Activated naive CD4-positive, alpha-beta T cell treated with anti-CD3 and anti-CD28 coated beads, Interleukin-2, amount 50 U/mL, for 16 hours (primary cell): ENCODE results near the gene C2CD4C.
A peak's percentile ranks its signal among the peaks of the same experiment; 100 is the strongest.
"Not testable (repeated sequence)": the region's sequence is repeated elsewhere in the genome, so short reads cannot be mapped to it uniquely, and the experiment has no call there.

Experiments
- DNase-seq: peaks from one replicate; pipeline ENCODE4 v3.0.0-alpha.2; 2020

Gene C2CD4C

DNA sequence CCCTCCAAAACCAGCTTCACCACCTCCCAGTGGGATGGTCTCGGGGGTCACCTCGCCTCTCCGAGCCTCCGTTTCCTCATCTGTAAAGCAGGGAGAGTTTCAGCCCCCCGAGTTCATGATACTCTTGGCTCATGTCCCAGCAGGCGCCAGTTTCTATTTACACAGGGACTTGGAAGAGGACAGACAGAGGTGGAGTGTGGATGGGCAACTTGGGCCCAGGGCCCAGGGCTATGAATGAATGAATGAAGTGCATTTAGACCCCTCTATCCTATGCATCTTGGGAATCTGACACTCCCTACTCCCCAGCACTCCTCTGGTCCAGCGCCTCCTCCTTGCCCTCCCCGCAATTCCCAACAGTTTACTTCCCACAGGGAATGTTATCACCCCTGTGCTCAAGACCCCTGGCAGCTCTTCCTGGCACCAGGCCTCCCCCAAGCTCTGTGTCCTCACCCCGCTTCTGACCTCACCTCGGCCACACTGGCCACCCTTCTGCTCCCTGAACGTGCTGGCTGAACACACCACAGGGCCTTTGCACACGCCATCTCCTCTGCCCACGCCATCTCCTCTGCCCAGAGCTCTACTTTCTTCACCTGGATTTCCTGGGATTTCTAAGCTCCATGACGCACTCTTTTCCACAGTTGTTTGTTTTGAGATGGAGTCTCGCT, 4.9 kb upstream of the C2CD4C start:
- DNase-seq, result no peak

DNA sequence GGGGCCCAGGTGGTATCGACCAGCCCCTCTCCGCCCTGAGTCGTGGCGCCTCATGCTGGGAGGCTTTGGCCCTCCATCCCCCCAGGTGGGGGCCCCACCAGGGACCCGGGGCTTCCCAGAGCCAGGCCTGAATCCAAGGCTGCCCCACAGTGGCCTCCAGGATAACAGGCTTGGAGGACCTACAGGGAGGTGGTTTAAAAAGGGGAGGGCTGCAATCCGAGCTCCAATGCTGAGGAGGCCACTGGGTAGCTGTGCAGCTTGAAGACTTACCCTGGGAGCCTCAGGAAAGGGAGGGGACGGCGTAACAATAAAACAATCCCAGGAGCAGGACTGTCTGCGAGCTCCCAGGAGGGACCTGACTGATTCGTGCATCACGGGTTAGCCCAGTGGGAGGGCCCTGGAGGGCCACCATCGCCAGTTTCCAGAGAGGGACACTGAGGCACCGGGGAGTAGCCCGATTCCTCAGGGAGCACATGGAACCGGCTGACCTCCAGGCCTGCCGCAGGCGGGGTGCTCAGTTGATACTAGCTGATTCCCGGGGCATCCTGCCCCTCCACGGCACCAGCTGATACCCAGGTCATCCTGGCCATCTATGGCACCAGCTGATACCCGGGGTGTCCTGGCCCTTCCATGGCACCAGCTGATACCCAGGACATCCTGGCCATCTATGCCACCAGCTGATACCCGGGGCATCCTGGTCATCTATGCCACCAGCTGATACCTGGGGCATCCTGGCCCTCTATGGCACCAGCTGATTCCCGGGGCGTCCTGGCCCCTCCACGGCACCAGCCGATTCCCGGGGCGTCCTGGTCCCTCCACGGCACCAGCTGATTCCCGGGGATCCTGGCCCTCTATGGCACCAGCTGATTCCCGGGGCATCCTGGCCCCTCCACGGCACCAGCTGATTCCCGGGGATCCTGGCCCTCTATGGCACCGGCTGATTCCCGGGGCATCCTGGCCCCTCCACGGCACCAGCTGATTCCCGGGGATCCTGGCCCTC, 3.7 kb upstream of the C2CD4C start:
- peak; percentile 7 for DNase-seq

DNA sequence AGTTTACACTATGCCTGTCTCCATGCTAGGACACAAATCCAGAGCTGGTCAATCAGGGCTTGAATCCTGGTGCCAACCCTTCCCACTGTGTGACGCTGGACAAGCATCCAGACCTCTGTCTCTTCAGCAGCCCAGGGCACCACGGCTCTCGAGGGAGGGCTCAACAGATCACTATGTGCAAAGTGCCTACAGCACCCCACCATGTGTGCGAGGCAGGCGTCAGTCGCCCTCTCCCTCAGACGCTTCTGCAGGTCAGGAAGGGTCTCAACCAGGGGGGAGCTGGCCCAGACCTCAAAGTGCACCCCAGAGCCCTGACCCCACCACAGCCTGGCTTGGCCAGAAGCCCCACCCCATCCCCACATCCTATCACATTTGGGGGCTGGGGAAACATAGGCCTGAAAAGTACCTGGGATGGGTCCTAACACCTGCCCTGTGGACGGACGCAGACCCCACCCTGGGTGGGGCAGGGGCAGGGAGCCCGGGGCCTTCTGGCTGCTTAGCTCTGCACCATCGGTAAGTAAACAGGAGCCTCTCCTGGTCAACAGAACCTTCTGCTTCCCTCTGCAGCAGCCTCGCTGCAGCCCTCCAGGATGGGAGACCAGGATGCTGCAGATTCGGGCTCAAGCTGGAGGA, 2.9 kb upstream of the C2CD4C start:
- DNase-seq, result peak; percentile 5

DNA sequence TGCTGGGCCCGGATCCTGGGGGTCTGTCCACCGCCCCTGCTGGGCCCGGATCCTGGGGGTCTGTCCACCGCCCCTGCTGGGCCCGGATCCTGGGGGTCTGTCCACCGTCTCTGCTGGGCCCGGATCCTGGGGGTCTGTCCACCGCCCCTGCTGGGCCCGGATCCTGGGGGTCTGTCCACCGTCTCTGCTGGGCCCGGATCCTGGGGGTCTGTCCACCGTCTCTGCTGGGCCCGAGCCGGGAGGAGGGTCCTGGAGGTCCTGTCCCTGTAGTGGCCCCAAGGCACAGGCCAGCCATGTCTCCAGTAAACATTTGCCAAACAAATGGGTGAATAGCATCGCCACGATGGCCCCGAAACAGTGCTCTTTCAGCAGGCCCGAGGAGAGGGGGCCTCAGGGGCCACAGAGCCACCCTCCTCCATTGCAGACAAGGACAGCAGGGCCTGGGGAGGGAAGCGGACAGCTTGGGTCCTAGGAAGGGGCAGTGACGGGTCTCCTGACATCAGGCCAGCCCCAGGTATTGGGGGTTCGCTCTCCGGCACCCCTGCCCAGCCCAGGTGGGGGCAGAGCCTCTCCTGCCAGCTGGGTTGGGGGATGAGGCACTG, 2.3 kb upstream of the C2CD4C start:
- not testable (repeated sequence) for DNase-seq

DNA sequence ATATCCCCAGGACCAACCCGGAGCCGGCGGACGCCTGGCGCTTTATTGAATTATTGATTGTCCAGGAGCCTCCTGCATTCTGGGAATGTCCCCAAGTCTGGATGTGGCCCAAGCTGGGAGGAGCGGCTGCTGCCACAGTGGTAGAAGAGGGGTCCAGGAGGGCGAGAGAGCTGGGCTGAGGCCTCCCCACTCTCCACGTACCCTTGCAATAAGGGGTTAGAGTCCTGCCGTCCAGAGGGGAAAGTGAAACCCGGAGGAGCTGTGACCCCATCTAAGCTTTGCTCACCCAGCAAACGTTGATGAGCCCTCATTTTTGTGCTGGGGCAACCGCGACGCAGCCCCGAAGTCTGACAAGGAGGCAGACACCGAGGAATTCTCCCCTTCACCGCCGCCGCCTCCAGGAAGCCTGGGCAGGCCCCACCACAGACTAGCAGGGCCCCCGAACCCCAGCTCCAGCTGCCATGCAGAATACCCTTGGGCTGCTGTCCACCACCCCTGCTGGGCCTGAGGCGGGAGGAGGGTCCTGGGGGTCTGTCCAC, 1.4 kb upstream of the C2CD4C start:
- DNase-seq, result peak; percentile 10

DNA sequence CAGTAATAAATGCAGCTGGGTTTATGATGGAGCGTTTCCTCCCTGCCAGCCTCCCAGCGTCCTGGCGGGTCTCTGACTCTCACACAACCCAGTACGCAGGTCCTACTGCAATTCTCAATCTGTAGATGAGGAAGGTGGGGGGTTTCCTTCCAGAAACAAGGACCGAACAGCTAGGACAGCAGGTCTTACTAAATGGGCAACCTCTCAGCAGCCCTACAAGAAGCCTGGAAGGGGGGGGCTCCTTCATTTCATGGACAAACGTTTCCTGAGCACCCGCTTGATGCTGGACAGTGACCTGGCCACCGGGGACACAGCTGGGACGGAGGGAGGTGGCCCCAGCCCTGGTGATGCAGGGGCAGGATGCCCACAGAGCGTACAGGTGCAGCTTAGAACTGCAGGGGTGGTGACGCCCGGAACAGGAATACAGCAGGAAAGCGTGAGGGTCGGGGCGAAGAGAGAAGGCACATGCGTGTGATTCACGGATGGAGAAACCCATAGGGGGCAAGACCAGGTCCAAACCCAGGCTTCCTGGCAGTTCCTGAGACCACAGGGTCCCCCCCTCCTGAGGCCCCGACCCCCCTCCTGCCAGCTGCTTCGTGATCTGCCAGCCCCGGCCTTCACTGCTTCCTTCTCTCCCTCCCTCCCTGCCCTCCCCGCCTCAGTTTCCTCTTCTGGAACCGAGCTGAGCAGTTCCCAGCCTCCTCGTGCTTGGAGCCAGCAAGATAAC, 732 bp upstream of the C2CD4C start:
- DNase-seq, result peak; percentile 21

DNA sequence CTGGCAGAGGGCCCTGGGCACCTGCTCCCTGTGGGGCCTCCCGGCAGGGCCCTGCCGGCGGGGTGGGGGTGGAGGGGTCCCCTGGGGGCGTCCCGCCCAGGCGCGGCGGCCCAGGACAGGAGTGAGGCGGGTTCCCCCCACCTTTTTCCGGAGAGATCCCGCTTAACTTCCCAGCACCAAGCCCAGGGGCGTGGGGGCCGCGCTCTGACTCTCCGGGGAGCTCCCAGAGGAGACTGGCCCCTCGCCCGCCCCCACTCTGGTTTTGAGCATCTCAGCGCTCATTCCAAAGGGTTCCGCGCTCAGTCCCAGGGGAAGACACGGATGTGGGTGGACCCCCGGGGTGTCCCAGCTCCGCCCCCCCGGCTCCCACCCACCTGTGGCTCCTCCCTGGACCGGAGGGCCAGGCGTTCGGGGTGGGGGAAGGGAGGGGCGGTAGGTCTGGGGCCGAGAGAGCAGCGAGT, 476 bp downstream of the C2CD4C start:
- DNase-seq, result peak; percentile 14

DNA sequence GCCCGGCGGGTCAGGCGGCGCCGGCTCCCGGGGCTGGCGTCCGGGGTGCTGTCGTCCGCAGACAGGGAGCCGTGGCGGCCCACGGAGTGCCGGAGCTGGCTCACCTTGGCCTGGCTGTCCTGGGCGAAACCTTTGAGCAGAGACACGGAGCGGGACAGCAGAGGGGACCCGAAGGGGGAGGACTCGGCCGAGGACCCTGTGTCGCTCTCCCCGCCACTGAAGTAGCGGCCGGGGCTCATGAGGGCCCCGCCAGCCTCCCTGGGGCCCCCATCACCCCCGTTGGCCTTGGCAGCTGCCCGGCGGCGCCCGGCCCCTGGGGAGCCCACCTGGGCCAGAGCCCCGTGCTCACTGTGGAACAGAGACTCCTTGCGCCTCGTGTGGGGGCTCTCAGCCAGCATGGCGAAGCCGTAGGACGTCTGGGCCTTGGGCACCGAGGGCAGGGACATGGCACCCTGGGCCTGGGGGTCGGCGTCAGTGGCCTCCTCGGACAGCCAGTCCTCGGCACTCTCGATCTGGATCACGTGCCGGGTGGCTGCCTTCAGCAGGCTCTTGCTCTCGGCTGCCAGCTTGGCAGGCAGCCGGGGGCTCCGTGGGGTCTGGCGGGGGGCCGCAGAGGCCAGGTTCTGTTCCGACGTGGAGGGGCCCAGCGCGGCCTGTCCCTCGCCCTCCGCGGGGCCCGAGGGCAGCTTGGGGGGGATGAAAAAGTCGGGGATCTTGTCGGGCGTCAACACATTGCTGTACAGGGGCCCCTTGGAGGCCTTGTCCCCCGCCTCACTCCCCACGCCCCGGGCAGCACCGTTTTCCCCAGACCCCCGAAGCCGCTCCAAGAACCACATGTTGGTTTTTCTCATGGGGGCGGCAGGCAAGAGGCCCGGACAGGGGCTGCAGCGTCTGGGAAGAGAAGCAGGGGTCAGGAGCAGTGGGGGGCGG, 1.2 kb downstream of the C2CD4C start:
- peak; percentile 8 for DNase-seq

DNA sequence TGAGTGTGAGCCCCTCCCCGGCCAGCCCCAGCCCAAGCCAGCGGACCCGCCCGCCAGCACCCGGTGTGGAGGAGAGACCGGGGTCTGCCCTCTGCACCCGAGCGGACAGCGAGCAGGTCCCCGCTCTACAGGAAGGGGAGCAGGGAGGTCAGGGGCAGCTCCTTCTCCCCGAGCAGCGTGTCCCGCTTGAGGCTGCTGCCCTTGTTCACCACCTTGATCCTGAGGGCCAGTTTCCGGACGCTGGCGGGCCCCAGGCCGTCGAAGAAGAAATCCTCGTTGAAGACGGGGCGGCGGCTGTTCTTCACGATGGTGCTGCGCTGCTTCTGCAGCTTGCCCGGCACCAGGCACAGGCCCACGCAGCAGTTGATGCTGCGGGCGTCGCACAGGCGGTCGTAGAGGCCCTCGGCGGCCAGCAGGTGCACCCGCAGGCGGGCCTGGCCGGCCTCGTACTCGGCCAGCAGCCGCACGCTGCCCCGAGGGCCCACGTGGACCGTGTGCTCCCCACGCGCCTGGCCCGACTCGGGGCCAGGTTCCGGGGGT, 1.9 kb downstream of the C2CD4C start:
- peak; percentile 9 for DNase-seq

DNA sequence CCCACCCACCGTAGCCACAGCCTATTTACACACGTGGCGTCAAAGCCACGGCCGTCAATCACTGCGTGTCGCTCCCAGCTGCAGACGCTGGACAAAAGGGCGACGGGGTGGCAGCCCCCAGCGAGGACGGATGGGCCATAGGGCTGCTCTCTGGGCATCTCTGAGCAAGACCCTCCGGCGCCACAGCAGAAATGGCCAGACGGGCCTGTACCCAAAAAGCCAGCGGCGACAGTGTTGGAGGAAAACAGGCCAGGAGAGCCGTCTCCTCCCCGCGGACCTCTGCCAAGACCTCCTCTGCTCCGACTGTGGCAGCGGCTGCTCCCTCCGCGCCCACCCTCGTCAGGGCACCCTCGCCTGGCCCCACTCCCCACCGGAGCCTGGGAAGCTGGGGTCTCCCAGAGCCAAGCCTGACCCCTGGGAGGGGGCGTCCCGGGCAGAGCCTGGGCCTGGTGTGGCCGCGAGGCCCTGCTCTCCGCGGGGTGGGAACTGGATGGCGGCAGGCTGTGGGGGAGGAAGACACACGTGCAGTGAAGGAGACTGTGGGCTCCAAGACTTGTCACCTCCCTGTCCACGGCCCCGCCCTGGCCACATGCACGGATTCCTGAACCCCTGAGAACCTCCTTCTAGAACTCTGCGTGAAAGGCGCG, 2.7 kb downstream of the C2CD4C start:
- peak; percentile 6 for DNase-seq

DNA sequence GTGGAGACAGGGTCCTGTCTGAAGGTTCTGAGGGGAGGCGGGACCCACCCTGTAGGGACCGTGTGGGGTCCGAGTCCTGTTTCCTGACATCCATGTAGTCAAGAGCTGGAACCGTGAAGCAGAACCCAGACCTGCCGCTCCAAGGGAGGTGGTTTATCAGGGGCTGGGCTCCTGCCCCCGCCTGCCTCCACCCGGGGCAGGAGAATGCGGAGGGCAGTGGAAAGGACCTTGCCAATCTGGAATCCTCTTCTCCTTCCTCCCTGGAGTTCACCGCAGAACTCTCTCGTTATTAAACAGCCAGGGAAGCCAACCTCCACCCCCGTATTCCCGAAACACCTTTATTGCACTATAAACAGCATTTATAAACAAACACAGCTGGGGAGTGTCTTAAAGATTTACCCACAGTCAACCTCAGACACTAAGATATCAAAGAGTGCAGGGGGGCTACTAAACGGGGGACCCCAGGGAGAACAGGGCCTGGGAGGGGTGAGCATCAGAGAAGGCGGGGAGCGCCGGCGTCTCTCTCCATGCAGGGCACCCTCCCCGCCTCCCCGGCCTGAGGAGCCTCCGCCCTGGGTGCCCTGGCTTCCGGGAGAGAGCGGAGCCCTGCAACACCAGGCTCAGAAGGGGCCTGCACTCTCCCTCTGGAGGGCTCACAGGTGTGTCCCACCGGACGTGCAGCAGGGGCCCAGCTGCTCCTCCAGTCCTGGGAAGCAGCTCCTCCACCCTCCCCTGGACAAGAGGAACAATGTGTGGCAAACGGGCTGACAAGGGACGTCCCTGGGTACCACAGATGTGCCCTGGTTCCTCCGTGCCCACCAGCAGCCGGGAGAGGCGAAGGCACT, 3.6 kb downstream of the C2CD4C start:
- DNase-seq, result peak; percentile 7

DNA sequence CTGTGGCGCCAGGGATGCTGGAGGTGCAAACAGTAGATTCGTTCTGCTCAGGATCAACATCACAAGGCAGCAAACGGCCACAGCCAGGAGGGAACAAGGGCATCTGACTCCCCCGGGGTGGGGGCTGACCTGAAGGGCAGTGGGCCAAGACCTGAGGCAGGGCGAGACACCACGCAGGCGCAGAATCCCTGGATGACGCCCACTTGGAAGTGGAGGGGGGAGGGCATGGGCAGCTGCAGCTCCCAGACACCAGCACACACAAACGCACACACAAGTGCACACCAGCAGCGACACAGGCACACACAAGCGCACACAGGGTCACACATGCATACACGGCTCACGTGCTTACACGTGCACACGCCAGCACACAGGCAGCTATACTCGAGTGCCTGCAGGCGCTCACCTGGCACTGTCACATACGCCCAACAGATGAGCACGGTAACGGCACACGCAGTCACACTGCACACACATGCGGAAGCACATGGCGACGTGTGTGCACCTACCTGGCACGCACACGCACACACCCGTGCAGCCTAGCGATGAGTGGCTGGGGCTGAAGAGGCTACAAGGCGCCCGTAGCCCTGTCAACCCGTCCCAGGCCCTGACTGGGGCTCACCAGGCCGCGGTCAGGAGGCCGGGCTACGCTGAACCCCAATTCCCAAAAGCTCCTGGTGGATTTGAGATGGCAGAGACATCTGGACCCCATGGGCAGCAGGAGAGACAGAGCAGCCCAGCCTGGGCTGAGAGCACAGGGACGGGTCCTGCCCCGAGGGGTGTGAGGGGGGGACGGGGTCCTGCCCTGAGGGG, 5.5 kb downstream of the C2CD4C start:
- DNase-seq, result peak; percentile 4

DNA sequence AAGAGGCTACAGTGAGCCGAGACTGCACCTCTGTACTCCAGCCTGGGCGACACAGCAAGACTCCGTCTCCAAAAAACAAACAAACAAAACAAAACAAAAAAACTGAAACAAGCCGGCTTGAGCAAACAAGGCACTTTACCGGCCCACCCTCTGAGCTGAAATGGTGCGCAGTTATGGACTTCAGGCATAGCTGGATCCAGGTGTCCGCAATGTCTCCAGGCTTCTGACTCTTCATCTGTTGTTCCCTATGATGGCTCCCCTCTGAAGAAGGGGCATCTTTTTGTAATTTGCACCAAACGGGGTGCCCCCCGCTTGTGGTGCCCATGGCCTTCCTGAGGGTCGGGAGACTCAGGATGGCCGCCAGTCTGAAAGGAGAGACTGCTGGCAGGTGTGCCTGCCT, 6.2 kb downstream of the C2CD4C start:
- DNase-seq, result no peak

DNA sequence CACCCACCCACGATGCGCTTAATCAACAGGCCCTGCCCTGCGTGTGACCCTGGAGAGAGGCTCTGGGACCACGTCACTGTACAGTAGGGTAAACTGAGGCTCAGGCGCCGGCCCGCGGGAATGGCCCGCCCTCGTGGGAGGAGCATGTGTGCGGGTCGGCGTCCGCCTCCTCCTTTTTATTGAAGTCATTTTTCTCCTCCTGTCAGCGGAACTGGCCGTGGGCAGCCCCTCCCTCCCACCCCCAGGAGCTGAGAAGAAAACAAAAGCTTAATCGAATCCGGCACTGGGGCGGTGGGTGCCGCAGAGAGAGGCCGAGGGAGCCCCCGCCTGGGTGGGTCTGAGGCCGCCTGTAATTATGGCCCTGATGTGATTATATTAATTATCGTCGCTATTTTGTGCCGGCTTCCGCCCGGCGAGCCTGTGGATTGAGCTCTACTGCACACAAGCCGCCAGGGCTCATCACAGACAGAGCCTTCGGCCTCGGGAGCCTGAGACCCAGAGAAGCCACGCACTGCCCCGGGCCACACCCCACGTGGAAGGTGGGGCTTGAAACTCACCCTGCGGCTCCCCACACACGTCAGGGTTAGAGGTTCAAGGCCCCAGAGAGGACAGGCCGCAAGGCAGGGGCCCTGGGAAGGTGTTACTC, 7.0 kb downstream of the C2CD4C start:
- no peak for DNase-seq

DNA sequence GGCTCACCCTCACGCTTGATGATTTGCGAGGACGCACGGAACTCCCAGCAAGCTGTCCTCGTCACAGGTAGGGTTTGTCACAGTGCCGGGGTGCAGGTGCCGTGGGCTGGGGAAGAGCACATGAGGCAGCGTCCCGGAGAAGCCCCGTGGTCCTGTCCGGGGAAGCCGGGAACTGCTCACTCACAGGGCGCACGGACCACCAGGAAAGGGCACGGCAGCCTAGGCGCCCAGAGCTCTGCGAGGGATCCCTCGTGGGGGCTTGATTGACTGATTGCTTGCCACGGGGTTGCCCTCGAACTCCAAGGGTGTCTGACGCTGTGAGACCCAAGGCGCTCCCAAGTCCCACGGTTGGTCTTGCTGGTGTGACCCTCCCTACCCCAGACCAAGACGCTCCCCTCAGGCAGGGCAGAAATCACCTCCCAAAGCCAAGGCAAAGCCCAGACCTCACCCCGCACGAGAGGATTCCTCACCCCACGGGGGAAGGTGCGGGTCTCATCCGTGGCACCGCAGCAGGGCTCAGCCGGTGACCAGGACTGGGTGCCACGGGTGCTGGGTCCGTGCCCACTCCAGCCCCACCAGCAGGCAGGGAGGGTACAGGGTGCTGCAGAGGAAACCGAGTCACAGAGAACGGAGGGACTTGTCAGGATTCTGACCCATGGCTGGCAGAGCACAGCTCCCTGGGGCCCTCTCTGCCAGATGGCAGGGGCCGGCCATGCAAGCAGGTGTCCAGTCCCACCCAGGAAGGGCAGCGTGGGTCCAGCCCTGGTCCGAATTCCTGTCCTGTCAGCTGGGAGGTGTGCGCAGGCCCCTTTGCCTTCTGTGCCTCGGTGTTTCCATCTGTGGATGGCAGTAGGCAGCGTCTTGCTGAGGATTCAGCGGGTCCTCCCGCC, 7.7 kb downstream of the C2CD4C start:
- DNase-seq, result peak; percentile 9

DNA sequence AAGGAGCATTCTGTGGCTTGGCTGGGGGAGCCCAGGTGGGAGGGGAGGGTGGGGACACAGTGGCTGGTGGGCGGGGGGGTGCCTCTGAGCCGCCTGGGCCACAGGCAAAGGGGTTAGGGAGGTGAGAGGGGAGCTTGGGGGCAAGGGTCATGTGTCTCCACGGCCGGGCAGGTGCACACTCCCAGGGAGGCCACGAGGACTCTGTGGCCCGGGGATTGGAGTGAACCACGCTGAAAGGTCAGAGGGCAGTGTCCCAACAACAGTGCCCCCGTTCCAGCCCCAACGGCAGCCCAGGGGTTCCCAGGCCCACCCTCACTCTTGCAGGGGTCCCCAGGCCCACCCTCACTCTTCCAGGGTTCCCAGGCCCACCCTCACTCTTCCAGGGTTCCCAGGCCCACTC, 9.6 kb downstream of the C2CD4C start:
- DNase-seq, result no peak

DNA sequence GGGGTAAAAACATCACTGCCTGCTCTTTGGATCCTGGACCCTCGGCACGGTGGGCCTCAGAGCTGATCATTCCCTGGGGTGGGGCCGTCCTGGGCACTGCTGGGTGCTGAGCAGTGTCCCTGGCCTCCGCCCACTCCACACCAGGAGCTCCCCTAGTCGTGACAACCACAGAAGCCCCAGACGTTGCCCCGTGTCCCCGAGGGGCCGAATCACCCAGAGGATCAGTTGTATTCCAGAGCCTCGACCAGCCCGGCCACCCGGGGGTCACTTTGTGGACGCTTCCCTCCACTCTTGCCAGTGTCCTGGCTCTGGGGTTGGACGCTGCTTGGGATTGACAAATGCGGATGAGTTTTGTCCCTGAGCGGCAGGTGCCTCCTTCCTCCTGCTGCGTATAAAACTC, 10.2 kb downstream of the C2CD4C start:
- peak; percentile 11 for DNase-seq
